ENCODE data around the gene IFRD2. TPM values are rescaled to one million over a fixed set of nuclear protein-coding genes. Genes with fewer than 3 reads are reported as not detected.

IFRD2 gene
- total and polyA plus RNA-seq, 2 of the 13 experiments (the other 11 are each of a cell fraction or from before 2014, with no cell fraction given), result 32.8 to 96.1 TPM

- TF ChIP-seq CHCHD3 (CRISPR knock-in tag; IDR thresholded peaks at IDR 0.05), result no peak
- no peak; the same call in 1 of the 2 replicates for TF ChIP-seq ZNF550 (CRISPR knock-in tag; IDR thresholded peaks at IDR 0.05; ENCODE audit: borderline replicate concordance)
- TF ChIP-seq ONECUT2 (CRISPR knock-in tag; IDR thresholded peaks at IDR 0.05), result no peak
- TF ChIP-seq E2F1 (CRISPR knock-in tag; IDR thresholded peaks at IDR 0.05), result peak; percentile 38
- no peak for TF ChIP-seq TMF1 (CRISPR knock-in tag; IDR thresholded peaks at IDR 0.05; ENCODE audit: low read depth)
- no peak for TF ChIP-seq MATR3 (CRISPR knock-in tag; IDR thresholded peaks at IDR 0.05)
- TF ChIP-seq HMGA1 (CRISPR knock-in tag; conservative IDR thresholded peaks at IDR 0.05), result no peak
- peak; percentile 50; the same call in 1 of the 2 replicates for TF ChIP-seq NCOR1 (IDR thresholded peaks at IDR 0.05; ENCODE audit: borderline replicate concordance, low read length)
- TF ChIP-seq ZNF329 (CRISPR knock-in tag; IDR thresholded peaks at IDR 0.05; ENCODE audit: low read depth), result peak; percentile 4; the same call in 1 of the 2 replicates
- TF ChIP-seq ZNF318 (CRISPR knock-in tag; IDR thresholded peaks at IDR 0.05), result no peak
- TF ChIP-seq ZNF530 (CRISPR knock-in tag; IDR thresholded peaks at IDR 0.05; ENCODE audit: low read depth), result no peak
- peak; percentile 89 for TF ChIP-seq ZBTB33 (CRISPR knock-in tag; IDR thresholded peaks at IDR 0.05)
- no peak for TF ChIP-seq ZBTB1 (CRISPR knock-in tag; IDR thresholded peaks at IDR 0.05; ENCODE audit: borderline replicate concordance)
- no peak for TF ChIP-seq ZNF460 (CRISPR knock-in tag; IDR thresholded peaks at IDR 0.05; ENCODE audit: borderline replicate concordance)
- TF ChIP-seq BRD4 (CRISPR knock-in tag; IDR thresholded peaks at IDR 0.05), result peak; percentile 92
- no peak for TF ChIP-seq ZFP41 (CRISPR knock-in tag; IDR thresholded peaks at IDR 0.05; ENCODE audit: borderline replicate concordance)
- TF ChIP-seq SMC3 (IDR thresholded peaks at IDR 0.05; ENCODE audit: low read length), result peak; percentile 53; the same call in 1 of the 2 replicates
- TF ChIP-seq ZNF614 (CRISPR knock-in tag; IDR thresholded peaks at IDR 0.05; ENCODE audit: borderline replicate concordance), result no peak
These were observed 31.9 kb downstream of the IFRD2 start (continued) for GRCh38 chr3:50260027-50260941.

Data from HepG2 (cell line).